ENCODE data around the gene PMM2. TPM values are rescaled to one million over a fixed set of nuclear protein-coding genes. Genes with fewer than 3 reads are reported as not detected.

PMM2 gene
- total RNA-seq, 4 donors from 2014 or later: 20.0 to 33.0 (median 25.7) TPM

GRCh38 chr16:8845699-8846298 lies 48.2 kb downstream of the PMM2 start:
- WGBS: 84% methylated on average over 7 of the region's 7 CpGs
- H3K4me1 ChIP-seq: peaks cover 11% of the 10 kb centered on the region
- H3K4me3 ChIP-seq: no peak overlapping the region
- no peaks in the 10 kb centered on the region for H3K27me3 ChIP-seq
- no peak overlapping the region for H3K27ac ChIP-seq
- DNase-seq (ENCODE audit: low spot score in 2 of 2): no peak
- H3K36me3 ChIP-seq: peaks cover 29% of the 10 kb centered on the region
- TF ChIP-seq EP300 (IDR thresholded peaks at IDR 0.05) (no peak), POLR2AphosphoS5 (IDR thresholded peaks at IDR 0.05) (no peak), CTCF (IDR thresholded peaks at IDR 0.05) (no peak), POLR2A (IDR thresholded peaks at IDR 0.05) (no peak)
- H3K9me3 ChIP-seq: no peaks in the 10 kb centered on the region

GRCh38 chr16:8846401-8846932 lies 48.8 kb downstream of the PMM2 start:
- Histone ChIP-seq H3K9me3 (no peaks in the 10 kb centered on the region), H3K4me1 (peaks cover 11% of the 10 kb centered on the region), H3K27me3 (no peaks in the 10 kb centered on the region), H3K36me3 (peaks cover 29% of the 10 kb centered on the region), H3K27ac (no peak overlapping the region), H3K4me3 (no peak overlapping the region)
- DNase-seq (ENCODE audit: low spot score in 2 of 2): no peak
- TF ChIP-seq POLR2A (IDR thresholded peaks at IDR 0.05): no peak
- no peak for TF ChIP-seq CTCF (IDR thresholded peaks at IDR 0.05)
- no peak for TF ChIP-seq POLR2AphosphoS5 (IDR thresholded peaks at IDR 0.05)
- no peak for TF ChIP-seq EP300 (IDR thresholded peaks at IDR 0.05)
- 90% methylated on average over 7 of the region's 10 CpGs for WGBS

- Histone ChIP-seq H3K27me3 (no peaks in the 10 kb centered on the region), H3K27ac (no peak overlapping the region), H3K36me3 (peaks cover 29% of the 10 kb centered on the region), H3K4me3 (no peak overlapping the region), H3K4me1 (peaks cover 11% of the 10 kb centered on the region), H3K9me3 (no peaks in the 10 kb centered on the region)
- DNase-seq (ENCODE audit: low spot score in 2 of 2): no peak
- TF ChIP-seq POLR2A (IDR thresholded peaks at IDR 0.05): no peak
- WGBS: 76% methylated on average over 13 of the region's 13 CpGs
These were observed 49.5 kb downstream of the PMM2 start for GRCh38 chr16:8847145-8847544.

GRCh38 chr16:8847623-8848022 lies 50.0 kb downstream of the PMM2 start:
- 100% methylated on average over 2 of the region's 15 CpGs for WGBS
- Histone ChIP-seq H3K27ac (no peak overlapping the region), H3K9me3 (no peaks in the 10 kb centered on the region), H3K36me3 (peaks cover 29% of the 10 kb centered on the region), H3K4me3 (no peak overlapping the region), H3K27me3 (no peaks in the 10 kb centered on the region), H3K4me1 (peaks cover 11% of the 10 kb centered on the region)
- TF ChIP-seq CTCF (IDR thresholded peaks at IDR 0.05): no peak
- no peak for TF ChIP-seq POLR2A (IDR thresholded peaks at IDR 0.05)
- no peak for TF ChIP-seq POLR2AphosphoS5 (IDR thresholded peaks at IDR 0.05)
- no peak for TF ChIP-seq EP300 (IDR thresholded peaks at IDR 0.05)
- DNase-seq (ENCODE audit: low spot score in 2 of 2): no peak

- H3K36me3 ChIP-seq: peaks cover 34% of the 10 kb centered on the region
- WGBS: 89% methylated on average over 22 of the region's 26 CpGs
- no peak overlapping the region for H3K27ac ChIP-seq
- H3K4me1 ChIP-seq: peaks cover 8% of the 10 kb centered on the region
- H3K4me3 ChIP-seq: no peak overlapping the region
- H3K9me3 ChIP-seq: no peaks in the 10 kb centered on the region
- DNase-seq (ENCODE audit: low spot score in 2 of 2): no peak
- TF ChIP-seq POLR2AphosphoS5 (IDR thresholded peaks at IDR 0.05): no peak
- TF ChIP-seq POLR2A (IDR thresholded peaks at IDR 0.05): no peak
- TF ChIP-seq CTCF (IDR thresholded peaks at IDR 0.05): no peak
- TF ChIP-seq EP300 (IDR thresholded peaks at IDR 0.05): no peak
- H3K27me3 ChIP-seq: no peaks in the 10 kb centered on the region
These were observed 50.7 kb downstream of the PMM2 start for GRCh38 chr16:8848231-8848938.
